ENCODE data around the gene PGBD5. TPM values are rescaled to one million over a fixed set of nuclear protein-coding genes. Genes with fewer than 3 reads are reported as not detected.

Gene PGBD5
- total RNA-seq, 2 experiments from 2014 or later: not detected

DNA sequence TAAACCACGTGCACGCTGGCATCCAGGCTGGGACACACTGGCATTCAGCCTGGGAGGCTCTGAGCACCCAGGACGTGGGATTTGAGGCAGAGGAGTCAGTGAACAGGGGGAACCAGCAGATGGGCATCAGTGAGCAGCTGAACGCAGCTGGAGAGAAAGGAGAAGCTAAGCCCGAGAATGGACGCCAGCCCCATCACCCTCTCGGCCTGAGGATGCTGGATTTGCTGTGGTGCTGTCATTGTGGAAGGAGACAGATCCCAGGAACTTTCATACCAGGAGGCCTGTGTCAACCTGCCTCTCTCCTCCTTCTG is 132.8 kb downstream of the PGBD5 start:
- Mint-ChIP-seq H3K4me3 (no peak overlapping the region), H3K27ac (no peak overlapping the region), H3K4me1 (peaks cover 13% of the 10 kb centered on the region), H3K9me3 (no peaks in the 10 kb centered on the region), H3K27me3 (peaks cover 26% of the 10 kb centered on the region), H3K36me3 (no peaks in the 10 kb centered on the region)
- DNase-seq: no peak

- H3K36me3 Mint-ChIP-seq: no peaks in the 10 kb centered on the region
- DNase-seq: no peak
- peaks cover 26% of the 10 kb centered on the region for H3K27me3 Mint-ChIP-seq
- no peak overlapping the region for H3K4me3 Mint-ChIP-seq
- no peak overlapping the region for H3K27ac Mint-ChIP-seq
- H3K9me3 Mint-ChIP-seq: no peaks in the 10 kb centered on the region
- peaks cover 13% of the 10 kb centered on the region for H3K4me1 Mint-ChIP-seq
These were observed 133.3 kb downstream of the PGBD5 start for GRCh38 chr1:230292689-230293389.

DNA sequence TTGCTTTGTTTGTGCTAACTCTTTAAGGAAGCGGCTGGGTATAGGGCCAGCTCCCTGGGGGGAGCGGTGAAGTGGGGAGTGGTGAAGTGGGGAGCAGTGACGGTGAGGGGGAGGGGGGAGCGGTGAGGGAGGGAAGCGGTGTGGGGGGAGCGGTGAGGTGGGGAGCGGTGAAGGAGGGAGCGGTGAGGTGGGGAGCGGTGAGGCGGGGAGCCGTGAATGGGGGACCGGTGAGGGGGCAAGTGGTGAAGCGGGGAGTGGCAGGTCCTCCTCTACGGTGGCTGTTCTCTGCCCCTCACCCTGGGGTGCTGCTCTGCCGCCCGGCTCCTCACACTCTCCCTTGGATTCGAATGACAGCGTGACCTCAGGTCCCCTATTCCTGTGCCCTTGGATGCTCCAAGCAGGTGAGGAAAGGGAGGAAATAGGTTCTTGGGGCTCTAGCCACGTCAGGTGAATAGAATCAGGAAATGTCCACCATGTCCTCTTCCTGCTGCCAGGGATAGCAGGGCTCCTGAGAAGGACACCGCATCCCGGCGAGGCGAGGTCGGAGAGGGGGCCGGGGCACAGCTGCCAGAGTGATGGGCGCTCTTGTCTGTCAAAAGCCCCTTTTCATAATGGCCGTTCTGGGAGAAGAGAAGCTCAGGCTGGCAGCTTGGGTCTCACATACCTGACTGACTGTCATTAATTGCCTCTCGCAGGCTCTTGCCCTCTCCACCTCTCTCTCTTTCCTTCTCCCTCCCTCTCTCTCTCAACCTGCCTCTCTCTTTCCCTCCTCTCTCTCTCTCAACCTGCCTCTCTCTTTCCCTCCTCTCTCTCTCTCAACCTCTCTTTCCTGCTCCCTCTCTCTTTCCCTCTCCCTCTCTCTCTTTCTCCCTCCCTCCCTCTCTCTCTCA is 134.2 kb downstream of the PGBD5 start:
- no peak overlapping the region for H3K27ac Mint-ChIP-seq
- H3K4me3 Mint-ChIP-seq: peak overlapping the region; percentile 42
- H3K36me3 Mint-ChIP-seq: no peaks in the 10 kb centered on the region
- peaks cover 13% of the 10 kb centered on the region for H3K4me1 Mint-ChIP-seq
- no peak for DNase-seq
- peaks cover 26% of the 10 kb centered on the region for H3K27me3 Mint-ChIP-seq
- H3K9me3 Mint-ChIP-seq: no peaks in the 10 kb centered on the region

GRCh38 chr1:230289350-230289644 is 136.8 kb downstream of the PGBD5 start:
- no peaks in the 10 kb centered on the region for H3K9me3 Mint-ChIP-seq
- no peak overlapping the region for H3K27ac Mint-ChIP-seq
- peaks cover 26% of the 10 kb centered on the region for H3K27me3 Mint-ChIP-seq
- no peak for DNase-seq
- no peak overlapping the region for H3K4me3 Mint-ChIP-seq
- H3K4me1 Mint-ChIP-seq: peaks cover 14% of the 10 kb centered on the region
- no peaks in the 10 kb centered on the region for H3K36me3 Mint-ChIP-seq

DNA sequence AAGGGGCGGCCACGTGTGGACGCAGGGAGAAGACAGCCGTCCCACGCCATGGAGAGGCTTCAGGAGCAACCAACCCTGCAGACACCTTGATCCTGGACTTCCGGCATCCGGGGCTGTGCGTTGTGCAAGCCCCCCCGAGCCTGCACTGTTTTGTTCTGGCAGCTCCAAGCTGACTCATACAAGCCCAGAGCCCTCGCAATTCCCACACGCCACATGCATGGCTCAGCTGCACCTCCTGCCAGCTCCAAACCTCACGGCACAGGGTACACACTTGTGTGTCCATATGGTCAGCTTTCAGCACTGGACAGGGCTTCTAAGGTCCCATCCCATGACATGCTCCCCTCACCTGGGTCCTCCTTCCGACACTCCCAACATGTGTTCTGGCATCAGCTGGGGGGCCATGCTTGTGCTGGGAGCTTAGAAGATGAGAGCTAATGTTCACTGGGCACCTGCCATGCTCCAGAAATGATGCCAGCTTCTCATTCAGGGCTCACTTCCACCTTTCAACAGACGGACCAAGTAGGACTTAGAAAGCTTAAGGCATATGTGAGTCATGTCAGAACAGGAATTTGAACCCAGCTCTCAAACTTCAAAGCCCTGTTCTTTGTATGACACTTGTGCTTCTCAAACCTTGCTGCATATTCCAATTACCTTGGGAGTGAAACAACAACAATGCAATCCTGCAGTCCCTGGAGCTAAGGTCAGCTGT is 137.3 kb downstream of the PGBD5 start:
- Mint-ChIP-seq H3K4me1 (peaks cover 16% of the 10 kb centered on the region), H3K27me3 (peaks cover 26% of the 10 kb centered on the region), H3K27ac (no peak overlapping the region), H3K36me3 (no peaks in the 10 kb centered on the region), H3K4me3 (no peak overlapping the region), H3K9me3 (no peaks in the 10 kb centered on the region)
- DNase-seq: no peak

DNA sequence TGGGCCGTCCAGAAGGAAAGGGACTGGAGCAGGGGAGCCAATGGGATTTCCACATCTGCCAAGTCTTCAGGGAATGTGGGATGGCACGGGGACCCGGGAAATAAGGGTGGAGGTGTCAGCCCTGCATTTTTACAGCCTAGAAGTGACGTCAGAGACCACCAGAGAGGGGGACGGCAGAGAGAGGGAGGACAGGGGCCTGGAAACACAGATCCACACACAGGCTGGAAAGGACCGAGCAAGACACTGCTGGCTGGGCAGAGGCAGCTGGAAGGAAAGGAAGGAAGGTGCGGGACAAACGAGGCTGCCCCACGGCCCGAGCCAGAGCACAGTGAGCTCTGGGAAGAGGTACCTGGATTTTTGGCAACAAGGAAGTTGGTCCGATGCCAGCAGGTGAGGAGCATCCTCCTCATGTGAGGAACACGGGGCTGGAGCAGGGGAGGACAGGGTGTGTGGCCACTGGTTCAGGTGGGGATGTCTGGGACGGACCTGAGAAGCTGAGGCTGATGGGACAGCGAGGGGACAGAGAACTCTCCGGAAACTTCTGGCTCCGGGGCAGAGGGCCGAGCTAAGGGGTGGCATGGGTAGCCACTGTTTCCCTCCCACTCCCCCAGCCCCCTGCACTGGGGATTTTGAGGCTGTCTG is 138.3 kb downstream of the PGBD5 start:
- Mint-ChIP-seq H3K4me1 (peaks cover 16% of the 10 kb centered on the region), H3K27ac (no peak overlapping the region), H3K9me3 (no peaks in the 10 kb centered on the region), H3K4me3 (no peak overlapping the region), H3K27me3 (peaks cover 20% of the 10 kb centered on the region), H3K36me3 (no peaks in the 10 kb centered on the region)
- no peak for DNase-seq

GRCh38 chr1:230286890-230287269 is 139.3 kb downstream of the PGBD5 start:
- Mint-ChIP-seq H3K9me3 (no peaks in the 10 kb centered on the region), H3K4me1 (peaks cover 15% of the 10 kb centered on the region)
- no peak for DNase-seq

GRCh38 chr1:230286166-230286889 is 139.8 kb downstream of the PGBD5 start:
- no peak overlapping the region for H3K4me3 Mint-ChIP-seq
- no peak for DNase-seq
- H3K27me3 Mint-ChIP-seq: peaks cover 5% of the 10 kb centered on the region
- peaks cover 2% of the 10 kb centered on the region for H3K36me3 Mint-ChIP-seq
- H3K4me1 Mint-ChIP-seq: peaks cover 15% of the 10 kb centered on the region
- no peak overlapping the region for H3K27ac Mint-ChIP-seq
- H3K9me3 Mint-ChIP-seq: no peaks in the 10 kb centered on the region

More at GRCh38 chr1:230286890-230287269, 139.3 kb downstream of the PGBD5 start:
- H3K27ac Mint-ChIP-seq: no peak overlapping the region
- H3K27me3 Mint-ChIP-seq: peaks cover 10% of the 10 kb centered on the region
- no peak overlapping the region for H3K4me3 Mint-ChIP-seq
- peaks cover 2% of the 10 kb centered on the region for H3K36me3 Mint-ChIP-seq

GRCh38 chr1:230285351-230285750 is 140.8 kb downstream of the PGBD5 start:
- Mint-ChIP-seq H3K4me3 (no peak overlapping the region), H3K36me3 (peaks cover 2% of the 10 kb centered on the region), H3K27me3 (no peaks in the 10 kb centered on the region), H3K9me3 (no peaks in the 10 kb centered on the region), H3K4me1 (peaks cover 11% of the 10 kb centered on the region), H3K27ac (no peak overlapping the region)
- DNase-seq: no peak

- Mint-ChIP-seq H3K4me3 (no peak overlapping the region), H3K27ac (no peak overlapping the region), H3K27me3 (no peaks in the 10 kb centered on the region), H3K36me3 (peaks cover 2% of the 10 kb centered on the region), H3K4me1 (peaks cover 11% of the 10 kb centered on the region), H3K9me3 (no peaks in the 10 kb centered on the region)
- no peak for DNase-seq
These were observed 141.2 kb downstream of the PGBD5 start for GRCh38 chr1:230284891-230285290.

DNA sequence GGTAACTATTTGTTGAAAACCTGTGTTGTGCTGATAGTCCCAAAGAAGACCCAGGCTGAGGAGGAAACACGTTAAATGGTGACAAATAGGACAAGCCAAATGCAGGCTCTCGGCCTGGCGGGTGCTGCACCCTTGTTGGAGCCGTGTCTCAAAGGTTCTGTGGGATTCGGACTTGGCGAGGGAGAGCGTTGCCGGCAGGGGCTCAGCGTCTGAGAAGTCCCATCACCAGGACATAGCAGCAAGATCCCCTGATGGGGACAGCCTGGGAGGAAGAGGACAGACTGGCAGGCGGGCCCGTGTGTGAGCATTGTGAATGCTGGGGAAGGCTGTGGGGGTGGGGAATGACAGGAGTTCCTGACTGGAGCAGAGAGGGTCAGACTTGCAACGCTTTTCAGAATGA is 142.5 kb downstream of the PGBD5 start:
- Mint-ChIP-seq H3K36me3 (peaks cover 2% of the 10 kb centered on the region), H3K27me3 (no peaks in the 10 kb centered on the region), H3K4me1 (peaks cover 17% of the 10 kb centered on the region), H3K9me3 (no peaks in the 10 kb centered on the region), H3K4me3 (no peak overlapping the region), H3K27ac (no peak overlapping the region)
- DNase-seq: no peak

GRCh38 chr1:230282157-230282556 is 144.0 kb downstream of the PGBD5 start:
- Mint-ChIP-seq H3K36me3 (peaks cover 7% of the 10 kb centered on the region), H3K4me3 (no peak overlapping the region), H3K4me1 (peaks cover 32% of the 10 kb centered on the region), H3K27me3 (no peaks in the 10 kb centered on the region), H3K27ac (peak overlapping the region; percentile 82), H3K9me3 (no peaks in the 10 kb centered on the region)
- no peak for DNase-seq

DNA sequence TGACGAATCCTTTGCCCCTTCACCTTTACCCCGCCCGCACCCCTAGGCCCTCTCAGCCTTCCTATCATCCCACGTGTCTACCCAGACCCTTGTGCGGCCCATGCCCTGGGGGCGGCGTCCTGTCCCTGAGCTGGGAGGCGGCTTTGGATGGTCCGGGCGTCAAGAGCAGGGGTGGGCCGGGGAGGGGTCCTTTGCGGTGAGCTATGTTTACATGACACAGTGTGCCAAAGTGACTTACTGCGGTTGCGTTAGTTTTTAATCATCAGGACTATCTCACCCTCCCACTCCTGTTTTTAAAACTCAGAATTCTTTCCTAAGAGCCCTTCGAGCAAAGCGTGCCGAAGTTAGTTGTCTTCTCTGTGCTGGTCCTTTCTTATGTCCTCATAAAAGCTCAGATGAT is 144.6 kb downstream of the PGBD5 start:
- H3K4me1 Mint-ChIP-seq: peaks cover 38% of the 10 kb centered on the region
- no peaks in the 10 kb centered on the region for H3K27me3 Mint-ChIP-seq
- no peak for DNase-seq
- no peaks in the 10 kb centered on the region for H3K9me3 Mint-ChIP-seq
- peak overlapping the region; percentile 60 for H3K27ac Mint-ChIP-seq
- no peak overlapping the region for H3K4me3 Mint-ChIP-seq
- H3K36me3 Mint-ChIP-seq: peaks cover 12% of the 10 kb centered on the region

- H3K27ac Mint-ChIP-seq: peak overlapping the region; percentile 60
- no peak for DNase-seq
- H3K9me3 Mint-ChIP-seq: no peaks in the 10 kb centered on the region
- peaks cover 39% of the 10 kb centered on the region for H3K4me1 Mint-ChIP-seq
- peaks cover 17% of the 10 kb centered on the region for H3K36me3 Mint-ChIP-seq
- H3K4me3 Mint-ChIP-seq: no peak overlapping the region
- H3K27me3 Mint-ChIP-seq: no peaks in the 10 kb centered on the region
These were observed 145.2 kb downstream of the PGBD5 start for GRCh38 chr1:230280906-230281413.

Measured in activated naive CD8-positive, alpha-beta T cell treated with anti-CD3 and anti-CD28 coated beads for 36 hours (primary cell).